HepG2 (cell line): ENCODE measurements around the gene ZNF223. TPM values are rescaled to one million over a fixed set of nuclear protein-coding genes. Genes with fewer than 3 reads are reported as not detected.
A peak's percentile ranks its signal among the peaks of the same experiment; 100 is the strongest.

Experiments
- ADNP ChIP-seq: sonication (generic); formaldehyde crosslinking; IDR thresholded peaks from 2 replicates; pipeline ENCODE4 v1.4.0; 2020; ENCODE audit warnings: missing genetic modification reagents
- CENPT ChIP-seq: sonication (generic); formaldehyde crosslinking; IDR thresholded peaks from 2 replicates; pipeline ENCODE4 v1.8.0; 2022; ENCODE audit warnings: low read depth, mild to moderate bottlenecking, moderate library complexity, missing genetic modification reagents
- MAFK ChIP-seq, 2 experiments: IDR thresholded peaks in 1 of 2; conservative IDR thresholded peaks in 1 of 2; 2 replicates each; pipeline ENCODE4 v1.6.1; 2011; ENCODE audit warnings: improper control_type of control experiment in 2 of 2, low read length in 2 of 2
- MBNL3 ChIP-seq: fragments of 250-450 bp; sonication (Bioruptor Pico); conservative IDR thresholded peaks from 2 replicates; pipeline ENCODE4 v1.8.0; 2022; ENCODE audit warnings: mild to moderate bottlenecking, inconsistent platforms
- NR2C2 ChIP-seq: sonication (generic); formaldehyde crosslinking; IDR thresholded peaks from 2 replicates; pipeline ENCODE4 v1.4.0; 2020; ENCODE audit warnings: missing genetic modification reagents, mild to moderate bottlenecking, moderate library complexity, borderline replicate concordance
- PHF20 ChIP-seq: sonication (generic); formaldehyde crosslinking; IDR thresholded peaks from 2 replicates; pipeline ENCODE4 v1.5.0; 2020; ENCODE audit warnings: mild to moderate bottlenecking, missing genetic modification reagents
- PHF8 ChIP-seq: sonication (generic); formaldehyde crosslinking; IDR thresholded peaks from 2 replicates; pipeline ENCODE4 v1.5.0; 2020; ENCODE audit warnings: missing genetic modification reagents
- POGZ ChIP-seq: sonication (generic); formaldehyde crosslinking; IDR thresholded peaks from 2 replicates; pipeline ENCODE4 v1.4.0; 2020; ENCODE audit warnings: mild to moderate bottlenecking, missing genetic modification reagents
- POLR2A ChIP-seq, 2 experiments: IDR thresholded peaks; 2 replicates each; pipeline ENCODE4 v1.6.1; 2011; ENCODE audit warnings: low read depth in 2 of 2, low read length in 2 of 2, mild to moderate bottlenecking in 1 of 2, moderate library complexity in 1 of 2; ENCODE audit not compliant: insufficient read depth in 1 of 2
- PPARG ChIP-seq: conservative IDR thresholded peaks from 2 replicates; pipeline ENCODE4 v1.6.1; 2016; ENCODE audit warnings: missing biosample characterization, missing genetic modification reagents
- RBM39 ChIP-seq: fragments of 200-400 bp; formaldehyde crosslinking; IDR thresholded peaks from one replicate; pipeline ENCODE4 v1.6.1; 2018; ENCODE audit warnings: antibody characterized with exemption, mild to moderate bottlenecking, low read depth, low read length; ENCODE audit not compliant: poor library complexity, severe bottlenecking
- SAP130 ChIP-seq: IDR thresholded peaks from 2 replicates; pipeline ENCODE4 v1.6.1; 2016; ENCODE audit warnings: low read depth
- TEAD3 ChIP-seq: optimal IDR thresholded peaks from 2 replicates; pipeline ENCODE3; 2016; ENCODE audit warnings: borderline replicate concordance
- XBP1 ChIP-seq: sonication (generic); formaldehyde crosslinking; IDR thresholded peaks from 2 replicates; pipeline ENCODE4 v1.5.0; 2020; ENCODE audit warnings: missing genetic modification reagents
- ZNF232 ChIP-seq: sonication (generic); formaldehyde crosslinking; IDR thresholded peaks from 2 replicates; pipeline ENCODE4 v1.4.0; 2020; ENCODE audit warnings: missing genetic modification reagents, borderline replicate concordance
- ZNF382 ChIP-seq: sonication (generic); formaldehyde crosslinking; IDR thresholded peaks from 2 replicates; pipeline ENCODE4 v1.5.0; 2020; ENCODE audit warnings: missing genetic modification reagents, mild to moderate bottlenecking, borderline replicate concordance
- ZNF468 ChIP-seq: sonication (generic); formaldehyde crosslinking; IDR thresholded peaks from 2 replicates; pipeline ENCODE4 v1.8.0; 2022; ENCODE audit warnings: mild to moderate bottlenecking, moderate library complexity, missing genetic modification reagents
- ZNF572 ChIP-seq: sonication (generic); formaldehyde crosslinking; IDR thresholded peaks from 2 replicates; pipeline ENCODE4 v1.5.1; 2020; ENCODE audit warnings: mild to moderate bottlenecking, missing genetic modification reagents
- ZNF652 ChIP-seq: IDR thresholded peaks from 2 replicates; pipeline ENCODE4 v1.6.1; 2016; ENCODE audit warnings: low read depth, borderline replicate concordance
- ZNF737 ChIP-seq: sonication (generic); formaldehyde crosslinking; IDR thresholded peaks from 2 replicates; pipeline ENCODE4 v1.5.0; 2020; ENCODE audit warnings: missing genetic modification reagents, mild to moderate bottlenecking, borderline replicate concordance
- ZNF746 ChIP-seq: sonication (generic); formaldehyde crosslinking; IDR thresholded peaks from 2 replicates; pipeline ENCODE4 v1.8.0; 2022; ENCODE audit warnings: mild to moderate bottlenecking, missing genetic modification reagents
- ZNF878 ChIP-seq: sonication (generic); formaldehyde crosslinking; IDR thresholded peaks from 2 replicates; pipeline ENCODE4 v1.8.1; 2023; ENCODE audit warnings: mild to moderate bottlenecking, missing genetic modification reagents, moderate library complexity
- polyA plus RNA-seq, 8 experiments: library from polyadenylated mRNA; depleted of rRNA in 3 of 8; stranded (reverse) in 7 of 8; unstranded in 1 of 8; fragments of >200 nt; fragmentation: Illumina TruSeq in 4 of 8; extraction: Trizol in 4 of 8; gene quantifications; 2 replicates each; pipeline versions ENCODE4 v1.2.1 to v1.2.3, GENCODE V29; 2011 to 2016; ENCODE audit warnings: low read depth in 4 of 8, missing spikeins in 1 of 8, mixed read lengths in 1 of 8; ENCODE audit not compliant: insufficient read depth in 1 of 8
- total RNA-seq, 5 experiments: library from RNA; depleted of rRNA; stranded (reverse); fragments of >200 nt; fragmentation: Illumina TruSeq; extraction: Trizol; gene quantifications; 2 replicates each; pipeline ENCODE4 v1.2.3, GENCODE V29; 2016; ENCODE audit warnings: low read depth in 1 of 5
- TF ChIP-seq, protein P1 (sequence below): sonication (generic); formaldehyde crosslinking; IDR thresholded peaks from 2 replicates; pipeline ENCODE4 v1.4.0; 2020; ENCODE audit warnings: mild to moderate bottlenecking, missing genetic modification reagents
- TF ChIP-seq, protein P2 (sequence below): sonication (generic); formaldehyde crosslinking; IDR thresholded peaks from 2 replicates; pipeline ENCODE4 v1.9.0; 2021; ENCODE audit warnings: mild to moderate bottlenecking, missing genetic modification reagents
- TF ChIP-seq, protein P3 (sequence below): sonication (generic); formaldehyde crosslinking; IDR thresholded peaks from 2 replicates; pipeline ENCODE4 v1.8.0; 2022; ENCODE audit warnings: missing genetic modification reagents, low read depth, mild to moderate bottlenecking, borderline replicate concordance

The ZNF223 gene
- total and polyA plus RNA-seq, 2 of the 13 experiments (the other 11 are each of a cell fraction or from before 2014, with no cell fraction given) = 2.0 to 4.8 TPM

- TF ChIP-seq, protein P1, sequence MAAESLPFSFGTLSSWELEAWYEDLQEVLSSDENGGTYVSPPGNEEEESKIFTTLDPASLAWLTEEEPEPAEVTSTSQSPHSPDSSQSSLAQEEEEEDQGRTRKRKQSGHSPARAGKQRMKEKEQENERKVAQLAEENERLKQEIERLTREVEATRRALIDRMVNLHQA (CRISPR knock-in tag) = no peak
- TF ChIP-seq RBM39 (no peak), ZNF878 (no peak), TEAD3 (CRISPR knock-in tag) (peak; percentile 50), ZNF746 (CRISPR knock-in tag) (no peak), ZNF468 (no peak), ADNP (no peak), PPARG (CRISPR knock-in tag) (no peak), SAP130 (CRISPR knock-in tag) (peak; percentile 88), XBP1 (CRISPR knock-in tag) (no peak), ZNF232 (CRISPR knock-in tag) (0 out of 2 replicates have a peak, but pooled peaks have one; percentile 32), ZNF572 (no peak), MBNL3 (CRISPR knock-in tag) (no peak), NR2C2 (CRISPR knock-in tag) (peak; percentile 85), ZNF382 (no peak), ZNF737 (CRISPR knock-in tag) (no peak), PHF20 (CRISPR knock-in tag) (peak; percentile 82), POGZ (CRISPR knock-in tag) (peak; percentile 47; the same call in 1 of the 2 replicates), CENPT (no peak), PHF8 (CRISPR knock-in tag) (peak; percentile 73), POLR2A (IDR thresholded peaks at IDR 0.05; ENCODE audit: insufficient read depth in 1 of 2, low read depth in 2 of 2, low read length in 2 of 2) (peak in 1 of 2 experiments; percentile 63; a peak in 2 of 4 replicates), ZNF652 (CRISPR knock-in tag) (no peak), MAFK (conservative IDR thresholded peaks at IDR 0.05 in 1 of 2, IDR thresholded peaks at IDR 0.05 in 1 of 2; ENCODE audit: low read length in 2 of 2) (no peak)
- TF ChIP-seq, protein P2, sequence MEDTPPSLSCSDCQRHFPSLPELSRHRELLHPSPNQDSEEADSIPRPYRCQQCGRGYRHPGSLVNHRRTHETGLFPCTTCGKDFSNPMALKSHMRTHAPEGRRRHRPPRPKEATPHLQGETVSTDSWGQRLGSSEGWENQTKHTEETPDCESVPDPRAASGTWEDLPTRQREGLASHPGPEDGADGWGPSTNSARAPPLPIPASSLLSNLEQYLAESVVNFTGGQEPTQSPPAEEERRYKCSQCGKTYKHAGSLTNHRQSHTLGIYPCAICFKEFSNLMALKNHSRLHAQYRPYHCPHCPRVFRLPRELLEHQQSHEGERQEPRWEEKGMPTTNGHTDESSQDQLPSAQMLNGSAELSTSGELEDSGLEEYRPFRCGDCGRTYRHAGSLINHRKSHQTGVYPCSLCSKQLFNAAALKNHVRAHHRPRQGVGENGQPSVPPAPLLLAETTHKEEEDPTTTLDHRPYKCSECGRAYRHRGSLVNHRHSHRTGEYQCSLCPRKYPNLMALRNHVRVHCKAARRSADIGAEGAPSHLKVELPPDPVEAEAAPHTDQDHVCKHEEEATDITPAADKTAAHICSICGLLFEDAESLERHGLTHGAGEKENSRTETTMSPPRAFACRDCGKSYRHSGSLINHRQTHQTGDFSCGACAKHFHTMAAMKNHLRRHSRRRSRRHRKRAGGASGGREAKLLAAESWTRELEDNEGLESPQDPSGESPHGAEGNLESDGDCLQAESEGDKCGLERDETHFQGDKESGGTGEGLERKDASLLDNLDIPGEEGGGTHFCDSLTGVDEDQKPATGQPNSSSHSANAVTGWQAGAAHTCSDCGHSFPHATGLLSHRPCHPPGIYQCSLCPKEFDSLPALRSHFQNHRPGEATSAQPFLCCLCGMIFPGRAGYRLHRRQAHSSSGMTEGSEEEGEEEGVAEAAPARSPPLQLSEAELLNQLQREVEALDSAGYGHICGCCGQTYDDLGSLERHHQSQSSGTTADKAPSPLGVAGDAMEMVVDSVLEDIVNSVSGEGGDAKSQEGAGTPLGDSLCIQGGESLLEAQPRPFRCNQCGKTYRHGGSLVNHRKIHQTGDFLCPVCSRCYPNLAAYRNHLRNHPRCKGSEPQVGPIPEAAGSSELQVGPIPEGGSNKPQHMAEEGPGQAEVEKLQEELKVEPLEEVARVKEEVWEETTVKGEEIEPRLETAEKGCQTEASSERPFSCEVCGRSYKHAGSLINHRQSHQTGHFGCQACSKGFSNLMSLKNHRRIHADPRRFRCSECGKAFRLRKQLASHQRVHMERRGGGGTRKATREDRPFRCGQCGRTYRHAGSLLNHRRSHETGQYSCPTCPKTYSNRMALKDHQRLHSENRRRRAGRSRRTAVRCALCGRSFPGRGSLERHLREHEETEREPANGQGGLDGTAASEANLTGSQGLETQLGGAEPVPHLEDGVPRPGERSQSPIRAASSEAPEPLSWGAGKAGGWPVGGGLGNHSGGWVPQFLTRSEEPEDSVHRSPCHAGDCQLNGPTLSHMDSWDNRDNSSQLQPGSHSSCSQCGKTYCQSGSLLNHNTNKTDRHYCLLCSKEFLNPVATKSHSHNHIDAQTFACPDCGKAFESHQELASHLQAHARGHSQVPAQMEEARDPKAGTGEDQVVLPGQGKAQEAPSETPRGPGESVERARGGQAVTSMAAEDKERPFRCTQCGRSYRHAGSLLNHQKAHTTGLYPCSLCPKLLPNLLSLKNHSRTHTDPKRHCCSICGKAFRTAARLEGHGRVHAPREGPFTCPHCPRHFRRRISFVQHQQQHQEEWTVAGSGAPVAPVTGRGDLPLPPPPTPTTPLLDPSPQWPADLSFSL (CRISPR knock-in tag) = no peak
- TF ChIP-seq, protein P3, sequence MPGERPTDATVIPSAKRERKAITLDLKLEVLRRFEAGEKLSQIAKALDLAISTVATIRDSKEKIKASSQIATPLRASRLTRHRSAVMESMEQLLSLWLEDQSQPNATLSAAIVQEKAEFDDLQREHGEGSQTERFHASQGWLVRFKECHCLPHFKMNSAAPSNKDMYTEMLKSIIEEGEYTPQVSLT (CRISPR knock-in tag) = no peak
Measured at GRCh38 chr19:44025217-44025936, 26.5 kb upstream of the ZNF223 start, which contains the start of gene ZNF222 (continued).
